GM19238 (cell line): ENCODE measurements around the gene DUSP16.
"Not testable (repeated sequence)": the region's sequence is repeated elsewhere in the genome, so short reads cannot be mapped to it uniquely, and the experiment has no call there.

Source experiments
- DNase-seq: peaks from one replicate; pipeline ENCODE4 v3.0.0; 2011; ENCODE audit warnings: low spot score; ENCODE audit not compliant: insufficient read length

DUSP16 gene

GRCh38 chr12:12522657-12523056, 40.0 kb downstream of the DUSP16 start:
- not testable (repeated sequence) for DNase-seq

- no peak for DNase-seq
These were observed 40.8 kb downstream of the DUSP16 start for GRCh38 chr12:12521888-12522287.

- no peak for DNase-seq
These were observed 41.6 kb downstream of the DUSP16 start for GRCh38 chr12:12521044-12521485.

- no peak for DNase-seq
These were observed 42.4 kb downstream of the DUSP16 start for GRCh38 chr12:12520273-12520672.

- DNase-seq = no peak
These were observed 43.2 kb downstream of the DUSP16 start for GRCh38 chr12:12519354-12519998.

- no peak for DNase-seq
These were observed 43.7 kb downstream of the DUSP16 start for GRCh38 chr12:12518919-12519318.

- no peak for DNase-seq
These were observed 44.2 kb downstream of the DUSP16 start for GRCh38 chr12:12518464-12518845.

GRCh38 chr12:12513416-12514006, 49.2 kb downstream of the DUSP16 start:
- no peak for DNase-seq

GRCh38 chr12:12511895-12512711, 50.6 kb downstream of the DUSP16 start:
- DNase-seq = no peak

GRCh38 chr12:12511021-12511783, 51.5 kb downstream of the DUSP16 start:
- DNase-seq = no peak

GRCh38 chr12:12510551-12510950, 52.1 kb downstream of the DUSP16 start:
- DNase-seq = no peak

GRCh38 chr12:12510141-12510540, 52.5 kb downstream of the DUSP16 start:
- no peak for DNase-seq

- no peak for DNase-seq
These were observed 54.1 kb downstream of the DUSP16 start for GRCh38 chr12:12508612-12509011.

GRCh38 chr12:12507121-12507520, 55.5 kb downstream of the DUSP16 start:
- DNase-seq = no peak

GRCh38 chr12:12506496-12506890, 56.2 kb downstream of the DUSP16 start:
- no peak for DNase-seq

GRCh38 chr12:12505544-12506495, 56.8 kb downstream of the DUSP16 start:
- DNase-seq = peak; percentile 57

- no peak for DNase-seq
These were observed 59.1 kb downstream of the DUSP16 start for GRCh38 chr12:12503384-12504078.

GRCh38 chr12:12502815-12503151, 59.9 kb downstream of the DUSP16 start:
- no peak for DNase-seq

GRCh38 chr12:12502130-12502814, 60.4 kb downstream of the DUSP16 start:
- not testable (repeated sequence) for DNase-seq
